HepG2 (cell line): ENCODE results near the gene FGF21. TPM values are rescaled to one million over a fixed set of nuclear protein-coding genes. Genes with fewer than 3 reads are reported as not detected.

Experiments
- CREBL2 ChIP-seq: sonication (generic); formaldehyde crosslinking; IDR thresholded peaks from 2 replicates; pipeline ENCODE4 v1.8.1; 2023; ENCODE audit warnings: missing genetic modification reagents, mild to moderate bottlenecking, borderline replicate concordance
- FOXJ3 ChIP-seq: sonication (generic); formaldehyde crosslinking; IDR thresholded peaks from 2 replicates; pipeline ENCODE4 v1.4.0; 2020; ENCODE audit warnings: missing genetic modification reagents, mild to moderate bottlenecking, borderline replicate concordance
- KIAA2018 ChIP-seq: sonication (generic); formaldehyde crosslinking; IDR thresholded peaks from 2 replicates; pipeline ENCODE4 v1.5.0; 2020; ENCODE audit warnings: mild to moderate bottlenecking, missing genetic modification reagents, borderline replicate concordance
- MED13 ChIP-seq: sonication (generic); formaldehyde crosslinking; IDR thresholded peaks from 2 replicates; pipeline ENCODE4 v1.5.0; 2020; ENCODE audit warnings: missing genetic modification reagents
- SALL1 ChIP-seq: sonication (generic); formaldehyde crosslinking; IDR thresholded peaks from 2 replicates; pipeline ENCODE4 v1.8.0; 2022; ENCODE audit warnings: mild to moderate bottlenecking, missing genetic modification reagents
- SOX13 ChIP-seq, 3 experiments: fragments of 450-650 bp in 1 of 3; sonication (generic) in 1 of 3; formaldehyde crosslinking in 1 of 3; IDR thresholded peaks in 2 of 3; conservative IDR thresholded peaks in 1 of 3; 2 replicates each; pipeline versions ENCODE4 v1.5.0 to v1.6.1; 2016 to 2020; ENCODE audit warnings: antibody characterized with exemption in 1 of 3, mild to moderate bottlenecking in 1 of 3, missing compliant biosample characterization in 1 of 3, missing genetic modification reagents in 1 of 3, moderate library complexity in 1 of 3
- TGIF2 ChIP-seq: IDR thresholded peaks from 2 replicates; pipeline ENCODE4 v1.6.1; 2016; ENCODE audit warnings: control low read depth, missing compliant biosample characterization
- ZBTB37 ChIP-seq: sonication (generic); formaldehyde crosslinking; IDR thresholded peaks from 2 replicates; pipeline ENCODE4 v1.4.0; 2020; ENCODE audit warnings: mild to moderate bottlenecking, missing genetic modification reagents
- ZNF18 ChIP-seq: sonication (generic); formaldehyde crosslinking; IDR thresholded peaks from 2 replicates; pipeline ENCODE4 v1.8.0; 2022; ENCODE audit warnings: mild to moderate bottlenecking, missing genetic modification reagents; ENCODE audit not compliant: insufficient replicate concordance
- ZNF512B ChIP-seq: sonication (generic); formaldehyde crosslinking; IDR thresholded peaks from 2 replicates; pipeline ENCODE4 v1.5.1; 2020; ENCODE audit warnings: missing genetic modification reagents, mild to moderate bottlenecking, borderline replicate concordance
- ZNF83 ChIP-seq: sonication (generic); formaldehyde crosslinking; IDR thresholded peaks from 2 replicates; pipeline ENCODE4 v1.4.0; 2020; ENCODE audit warnings: missing genetic modification reagents, mild to moderate bottlenecking, borderline replicate concordance
- polyA plus RNA-seq, 8 experiments: library from polyadenylated mRNA; depleted of rRNA in 3 of 8; stranded (reverse) in 7 of 8; unstranded in 1 of 8; fragments of >200 nt; fragmentation: Illumina TruSeq in 4 of 8; extraction: Trizol in 4 of 8; gene quantifications; 2 replicates each; pipeline versions ENCODE4 v1.2.1 to v1.2.3, GENCODE V29; 2011 to 2016; ENCODE audit warnings: low read depth in 4 of 8, missing spikeins in 1 of 8, mixed read lengths in 1 of 8; ENCODE audit not compliant: insufficient read depth in 1 of 8
- total RNA-seq, 5 experiments: library from RNA; depleted of rRNA; stranded (reverse); fragments of >200 nt; fragmentation: Illumina TruSeq; extraction: Trizol; gene quantifications; 2 replicates each; pipeline ENCODE4 v1.2.3, GENCODE V29; 2016; ENCODE audit warnings: low read depth in 1 of 5

Gene FGF21
- total and polyA plus RNA-seq, 2 of the 13 experiments (the other 11 are each of a cell fraction or from before 2014, with no cell fraction given), result 0.17 TPM; not detected in 1

- TF ChIP-seq KIAA2018 (CRISPR knock-in tag), result no peak
- no peak for TF ChIP-seq ZNF512B
- no peak for TF ChIP-seq MED13 (CRISPR knock-in tag)
- no peak for TF ChIP-seq SOX13 (IDR thresholded peaks at IDR 0.05)
- no peak; a peak in 1 of 4 replicates for TF ChIP-seq SOX13 (CRISPR knock-in tag; conservative IDR thresholded peaks at IDR 0.05 in 1 of 2, IDR thresholded peaks at IDR 0.05 in 1 of 2)
- 0 out of 2 replicates have a peak, but pooled peaks have one; percentile 34 for TF ChIP-seq TGIF2 (CRISPR knock-in tag)
- peak; percentile 45; the same call in 1 of the 2 replicates for TF ChIP-seq SALL1 (CRISPR knock-in tag)
- TF ChIP-seq FOXJ3 (CRISPR knock-in tag), result no peak
- TF ChIP-seq ZBTB37, result no peak
- TF ChIP-seq CREBL2 (CRISPR knock-in tag), result peak; percentile 62; the same call in 1 of the 2 replicates
- TF ChIP-seq ZNF83 (CRISPR knock-in tag), result 0 out of 2 replicates have a peak, but pooled peaks have one; percentile 8
- no peak for TF ChIP-seq ZNF18 (CRISPR knock-in tag)
Measured at GRCh38 chr19:48738557-48739403, 16.5 kb upstream of the FGF21 start (continued).
